GM18873 (cell line): ENCODE data around the gene AHRR.
"Not testable (repeated sequence)": the region's sequence is repeated elsewhere in the genome, so short reads cannot be mapped to it uniquely, and the experiment has no call there.

Experiments used
- ATAC-seq: cut with Tn5 transposase; IDR thresholded peaks from one replicate; pipeline ENCODE4 v1.9.1; 2021; ENCODE audit warnings: mild to moderate bottlenecking, moderate library complexity, moderate number of reproducible peaks; ENCODE audit not compliant: unreplicated experiment, low FRiP score

AHRR gene

DNA sequence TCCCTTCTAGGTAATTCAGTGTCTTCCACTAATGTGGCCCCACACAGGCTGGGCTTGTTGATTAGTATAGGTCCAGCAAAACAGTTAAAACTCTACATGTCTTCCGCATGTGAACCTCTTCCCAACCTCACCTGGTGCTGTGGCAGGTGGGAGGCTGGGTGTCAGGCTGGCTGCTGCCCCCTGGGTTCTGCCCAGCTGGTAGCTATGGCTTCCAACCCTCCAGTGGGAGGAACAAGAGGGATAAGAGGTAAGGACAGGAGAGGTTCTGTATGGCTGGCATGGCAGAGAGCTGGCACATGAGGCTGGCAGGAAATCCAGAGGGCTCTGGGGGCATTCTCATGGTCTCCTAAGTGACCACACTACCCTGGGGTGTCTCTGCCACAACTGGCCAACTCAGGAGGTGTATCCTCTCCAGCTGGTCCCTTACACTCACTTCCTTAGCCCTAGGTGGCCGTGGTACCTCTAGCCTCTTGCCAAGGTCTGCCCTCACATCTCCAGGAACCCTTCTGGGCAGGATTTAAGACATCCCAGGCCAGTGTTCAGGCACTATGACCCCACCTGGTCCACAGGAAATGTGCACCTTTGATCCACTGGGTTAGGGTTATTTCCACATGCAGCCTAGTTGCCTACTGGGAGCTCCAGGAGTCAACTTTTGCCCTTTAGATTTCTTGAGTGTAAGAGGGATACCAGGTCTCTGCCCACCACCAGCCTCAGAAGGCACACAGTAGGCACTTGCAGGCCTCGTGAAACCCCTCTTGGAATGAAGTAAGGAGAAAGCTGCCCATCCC is 41.7 kb downstream of the AHRR start:
- ATAC-seq: no peak

DNA sequence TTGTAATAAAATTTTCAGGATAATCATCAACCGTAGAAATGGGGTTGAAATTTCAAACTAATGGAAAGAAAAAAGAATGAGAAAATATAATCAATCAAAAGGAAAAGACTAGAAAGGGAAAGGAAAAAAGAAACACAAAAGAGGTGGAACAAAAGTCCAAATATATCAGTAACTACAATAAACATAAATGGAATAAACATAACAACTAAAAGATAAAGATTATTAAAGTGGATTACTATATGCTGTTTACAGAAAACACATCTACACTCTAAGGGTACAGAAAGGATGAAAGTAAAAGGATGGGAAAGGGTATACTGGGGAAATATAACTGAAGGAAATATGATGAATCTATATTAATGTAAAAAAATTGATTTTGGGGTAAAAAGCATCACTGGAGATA is 43.0 kb downstream of the AHRR start:
- ATAC-seq: no peak

DNA sequence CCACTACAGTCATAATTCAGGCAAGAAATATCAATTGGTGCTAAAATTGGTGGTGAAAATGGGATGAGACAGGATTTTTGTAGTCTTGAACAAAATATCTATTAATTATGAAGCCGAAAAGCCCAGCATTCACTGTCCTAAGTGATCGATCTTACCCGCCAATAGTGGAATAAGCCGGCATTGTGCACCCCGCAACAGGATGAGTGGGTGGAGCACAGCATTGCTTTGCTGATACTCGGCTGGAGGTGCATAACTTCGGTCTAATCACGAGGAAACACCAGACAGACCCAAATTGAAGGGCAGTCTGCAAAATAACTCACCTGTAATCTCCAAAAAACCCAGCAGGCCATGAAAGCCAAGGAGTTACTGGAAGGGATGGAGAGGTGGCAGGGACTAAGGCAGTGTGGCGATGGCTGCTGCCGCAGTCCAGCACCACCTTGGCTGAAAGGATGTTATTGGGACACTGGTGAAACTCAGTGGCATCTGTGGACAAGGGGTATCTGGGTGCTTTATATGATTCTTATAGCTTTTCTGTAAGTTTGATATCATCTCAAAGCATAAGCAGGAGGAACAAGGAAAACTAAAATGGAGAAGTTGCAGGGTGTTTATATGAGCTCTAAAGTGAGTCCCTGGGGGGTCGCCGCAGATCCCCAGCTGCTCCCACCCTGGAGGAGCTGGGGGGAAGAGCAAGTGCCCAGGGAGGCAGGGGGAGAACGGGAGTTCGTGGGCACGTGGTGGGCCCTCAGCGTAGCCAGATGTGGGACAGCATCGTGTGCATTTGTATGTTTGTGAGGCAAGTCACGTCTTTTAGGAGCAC is 45.2 kb downstream of the AHRR start:
- no peak for ATAC-seq

DNA sequence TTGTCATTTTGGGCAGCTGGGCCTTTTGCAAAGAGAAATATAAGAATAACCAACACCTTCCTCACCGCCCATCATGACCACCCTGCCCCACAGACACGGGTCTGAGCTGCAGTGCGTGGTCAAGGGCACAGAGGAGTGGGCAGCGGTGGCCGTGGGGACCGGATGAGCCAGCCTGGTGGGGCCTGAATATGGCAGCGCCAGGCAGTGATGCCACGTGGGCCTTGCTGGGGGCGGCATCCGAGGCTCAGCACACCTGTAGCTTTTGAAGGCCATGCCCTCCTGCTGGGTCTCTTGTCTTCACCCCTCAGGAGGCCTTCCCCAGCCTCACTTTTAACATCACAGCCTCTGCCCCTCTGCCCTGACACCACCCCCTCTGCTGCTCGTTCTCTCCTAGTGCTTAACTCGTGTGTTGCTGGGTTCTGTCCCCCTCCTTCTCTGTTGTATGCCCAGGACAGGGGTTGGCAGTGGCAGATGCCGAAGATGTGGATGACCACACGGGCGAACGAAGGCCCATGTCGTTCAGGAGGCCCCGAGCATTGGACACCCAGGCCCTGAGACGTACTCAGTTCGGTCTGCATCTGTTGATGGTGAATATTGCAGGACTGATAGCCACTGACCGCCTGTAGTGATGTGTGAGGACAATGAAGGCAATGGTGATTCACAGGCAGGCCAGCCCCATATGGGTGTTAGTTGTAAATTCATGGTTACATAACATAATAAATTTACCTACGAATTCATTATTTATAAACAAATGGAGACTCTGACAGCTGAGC is 46.0 kb downstream of the AHRR start:
- no peak for ATAC-seq

DNA sequence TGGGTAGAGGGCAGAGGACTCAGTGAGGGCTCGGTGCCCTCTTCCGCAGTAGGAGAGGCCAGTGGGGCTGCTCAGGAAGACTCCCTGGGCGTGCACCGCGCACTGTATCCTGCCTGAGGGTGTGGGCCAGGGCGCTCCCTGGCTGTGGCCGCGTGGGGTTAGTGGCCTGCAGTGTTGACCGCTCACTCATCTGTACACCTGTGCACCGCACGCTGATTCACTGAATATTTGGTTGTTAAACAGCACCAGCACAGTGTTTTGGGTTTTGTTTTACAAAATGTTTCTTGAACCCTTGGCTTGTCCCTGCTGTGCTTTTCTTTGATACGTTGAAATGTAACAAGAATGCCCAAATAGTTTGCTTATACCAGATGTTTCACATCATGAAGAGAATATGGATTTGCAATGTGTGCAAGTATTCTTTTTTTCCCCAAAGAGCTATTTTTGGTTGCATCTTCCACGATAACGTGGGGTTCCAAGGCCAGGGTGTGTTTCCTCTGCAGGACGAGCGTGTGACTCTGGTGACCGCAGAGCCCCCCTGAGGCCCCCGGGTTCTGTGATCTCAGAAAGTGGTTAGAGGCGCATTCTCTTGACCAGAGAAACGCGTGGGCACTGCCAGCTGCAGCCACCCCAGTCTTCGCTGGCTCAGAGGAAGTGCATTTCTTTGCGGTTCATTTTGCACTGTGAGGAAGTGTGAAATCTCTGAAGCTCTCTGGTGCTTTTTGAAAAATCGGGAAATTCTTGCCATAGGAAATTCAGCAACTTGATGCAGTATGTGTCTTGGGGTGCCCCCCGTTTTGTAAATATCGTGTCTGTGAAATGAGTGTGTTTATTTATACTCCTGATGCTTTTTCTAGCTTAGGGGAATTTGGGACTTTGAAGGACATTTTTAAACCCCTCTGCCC is 46.9 kb downstream of the AHRR start:
- peak; percentile 56 for ATAC-seq

DNA sequence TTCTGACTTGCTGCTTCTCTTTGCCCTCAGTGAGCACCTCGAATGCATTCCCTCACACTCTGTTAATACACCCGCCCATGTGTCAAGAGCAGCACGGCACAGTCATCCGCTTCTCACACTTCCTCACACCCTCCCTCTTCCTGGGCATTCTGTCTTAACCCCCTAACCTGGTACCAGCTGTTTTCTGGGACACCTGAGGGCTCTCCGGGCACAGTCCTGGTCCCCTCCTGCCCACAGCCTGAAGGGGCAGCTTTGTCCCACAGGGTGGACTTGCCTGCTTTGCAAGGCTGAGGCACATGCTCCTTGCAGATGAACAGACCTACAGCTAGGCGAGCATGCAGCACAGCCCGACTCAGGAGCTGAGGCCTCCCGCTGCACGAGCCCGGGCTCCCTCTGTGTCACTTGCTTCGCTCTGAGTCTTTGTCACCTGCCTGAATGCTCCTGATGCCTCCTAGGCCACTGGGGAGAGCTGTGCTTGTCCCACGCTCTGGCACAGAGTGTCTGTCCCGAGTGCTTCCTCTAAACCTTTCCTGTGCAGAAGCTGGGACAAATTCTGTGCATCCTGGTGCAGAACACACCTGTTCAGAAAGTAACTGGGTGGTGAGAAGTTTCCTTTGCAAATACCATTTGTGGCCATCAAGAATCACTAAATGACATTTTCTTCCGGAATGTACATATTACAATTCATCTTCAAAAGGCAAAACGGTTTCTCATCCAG is 47.8 kb downstream of the AHRR start:
- ATAC-seq: peak; percentile 6

DNA sequence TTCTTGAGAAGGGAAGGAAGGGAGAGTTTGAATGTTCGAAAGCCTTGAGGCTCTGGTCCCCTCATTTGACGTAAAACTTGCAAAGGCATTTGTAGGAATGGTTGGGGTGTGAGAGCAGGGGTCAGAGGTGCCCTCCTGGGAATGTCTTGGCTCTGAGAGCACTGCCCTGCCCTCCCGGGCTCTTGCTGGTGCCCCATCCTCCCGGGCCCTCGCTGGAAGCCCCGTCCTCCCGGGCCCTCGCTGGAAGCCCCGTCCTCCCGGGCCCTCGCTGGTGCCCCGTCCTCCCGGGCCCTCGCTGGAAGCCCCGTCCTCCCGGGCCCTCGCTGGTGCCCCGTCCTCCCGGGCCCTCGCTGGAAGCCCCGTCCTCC is 48.3 kb downstream of the AHRR start:
- not testable (repeated sequence) for ATAC-seq

DNA sequence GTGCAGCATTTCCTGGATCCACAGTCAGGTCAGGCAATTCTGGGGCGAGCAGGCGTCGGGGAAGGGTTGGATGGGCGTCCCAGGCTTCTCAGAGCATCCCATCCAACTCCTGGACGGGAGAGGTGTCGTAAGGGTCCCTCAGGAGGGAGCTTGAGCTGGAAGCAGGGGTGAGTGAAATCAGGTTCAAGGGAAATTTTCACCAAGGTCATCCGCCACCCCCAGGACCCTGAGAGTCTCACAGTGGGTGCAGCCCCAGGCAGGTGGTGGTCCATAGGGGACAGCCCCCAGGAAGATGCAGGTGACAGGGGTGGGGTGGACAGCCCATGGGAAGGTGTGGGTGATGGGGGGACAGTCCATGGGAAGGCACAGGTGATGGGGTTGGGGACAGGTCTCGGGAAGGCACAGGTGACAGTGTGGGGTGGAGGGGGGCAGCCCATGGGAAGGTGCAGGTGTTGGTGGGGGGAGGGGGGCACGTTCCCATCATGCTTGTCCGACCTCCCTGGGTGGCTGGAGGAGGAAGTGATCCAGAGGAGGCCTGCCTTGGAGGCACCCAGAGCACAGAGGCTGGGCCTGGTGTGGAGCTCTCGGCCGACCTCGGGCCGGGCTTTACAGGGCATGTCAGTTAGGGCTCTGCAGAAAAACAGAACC is 48.9 kb downstream of the AHRR start:
- no peak for ATAC-seq

DNA sequence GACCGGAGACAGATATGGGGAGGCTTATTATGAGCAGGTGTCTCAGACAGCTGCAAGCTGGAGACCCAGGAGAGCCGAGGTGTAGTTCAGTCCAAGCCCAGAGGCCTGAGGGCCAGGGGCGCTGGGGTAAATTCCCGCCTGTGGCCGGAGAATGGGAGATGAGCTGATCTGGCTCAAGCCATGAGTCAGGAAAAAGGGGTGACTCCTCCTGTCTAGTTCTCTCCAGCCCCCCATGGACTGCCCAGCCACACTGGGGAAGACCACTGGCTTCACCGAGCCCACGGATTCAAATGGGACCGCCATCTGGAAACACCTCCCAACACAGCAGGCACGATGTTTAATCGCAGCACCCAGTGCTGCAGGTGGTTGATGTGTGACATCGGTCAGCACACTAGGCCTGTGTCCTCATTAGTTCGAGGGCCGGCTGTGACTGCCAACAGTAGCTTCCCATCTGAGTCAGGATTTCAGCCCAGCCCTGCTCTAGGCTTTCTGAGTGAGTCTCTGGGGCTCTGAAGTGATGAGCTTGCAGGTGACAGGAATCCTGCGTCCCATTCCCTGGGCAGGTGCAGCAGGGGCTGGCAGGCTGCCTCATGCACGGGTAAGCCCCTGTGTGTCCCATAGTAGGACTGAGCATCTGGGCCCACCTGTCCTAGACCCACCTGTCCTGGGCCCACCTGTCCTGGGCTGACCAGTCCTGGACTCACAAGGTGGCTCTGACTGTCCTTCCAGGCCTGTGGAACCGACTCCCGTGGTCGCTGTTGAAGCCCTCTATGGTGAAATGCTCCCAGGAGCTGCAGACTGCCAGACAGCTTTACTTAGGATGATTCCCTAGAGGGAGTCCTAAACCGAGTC is 49.7 kb downstream of the AHRR start:
- no peak for ATAC-seq

DNA sequence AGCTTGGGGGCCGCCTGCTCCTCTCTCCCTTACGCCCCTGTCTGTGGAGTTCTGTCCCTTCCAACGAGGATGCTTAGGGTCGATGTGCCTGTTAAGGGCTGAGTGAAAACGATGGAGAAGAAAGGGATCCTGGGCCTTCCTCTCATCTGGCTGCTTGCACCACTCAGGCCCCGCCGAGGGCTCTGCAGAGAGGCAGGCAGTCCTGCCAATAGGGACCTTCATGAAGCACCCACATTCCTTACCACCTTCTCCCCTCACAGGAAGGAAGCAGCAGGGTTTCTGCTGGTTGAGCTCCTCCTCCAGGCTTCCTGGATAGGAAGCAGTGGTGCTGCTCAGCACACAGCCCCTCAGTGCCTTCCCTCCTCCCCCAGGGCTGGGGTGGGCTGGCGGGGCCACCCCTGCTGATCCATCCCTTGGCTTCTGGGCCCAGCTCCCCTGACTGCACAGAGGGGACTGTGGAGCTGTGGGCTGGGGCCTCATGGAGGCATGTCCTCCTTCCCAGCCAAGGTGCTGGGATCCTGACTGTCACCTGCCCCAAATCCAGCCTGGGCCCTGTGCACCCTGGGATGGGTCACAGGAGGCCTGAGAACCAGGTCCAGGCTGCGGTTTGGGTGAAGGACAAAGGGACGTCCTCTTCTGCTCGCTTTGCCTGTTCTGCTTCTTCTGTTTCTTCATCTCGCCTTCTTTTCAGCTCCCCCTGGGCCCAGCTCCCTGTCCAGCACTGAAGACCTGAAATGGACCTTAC is 50.5 kb downstream of the AHRR start:
- no peak for ATAC-seq

DNA sequence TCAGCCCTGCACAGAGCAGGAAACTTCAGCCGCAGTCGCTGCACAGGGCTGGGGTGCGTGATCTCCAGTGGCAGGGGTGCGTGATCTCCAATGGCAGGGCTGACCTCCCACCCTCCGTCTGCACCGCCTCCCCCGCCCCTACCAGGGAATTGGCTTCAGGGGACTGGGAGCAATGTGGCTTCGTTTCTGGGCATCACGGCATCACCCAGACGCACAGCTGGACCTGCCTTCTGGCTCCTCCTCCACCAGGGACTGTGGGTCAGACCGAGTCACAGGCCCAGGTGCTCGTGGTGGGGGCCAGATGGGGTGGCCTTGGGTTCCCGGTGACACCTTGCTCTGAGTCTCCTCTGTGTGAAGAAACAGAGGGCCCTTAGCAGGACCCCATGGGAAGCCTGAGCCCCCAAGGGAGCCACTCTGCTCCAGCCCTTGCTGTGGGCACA is 51.1 kb downstream of the AHRR start:
- ATAC-seq: no peak

DNA sequence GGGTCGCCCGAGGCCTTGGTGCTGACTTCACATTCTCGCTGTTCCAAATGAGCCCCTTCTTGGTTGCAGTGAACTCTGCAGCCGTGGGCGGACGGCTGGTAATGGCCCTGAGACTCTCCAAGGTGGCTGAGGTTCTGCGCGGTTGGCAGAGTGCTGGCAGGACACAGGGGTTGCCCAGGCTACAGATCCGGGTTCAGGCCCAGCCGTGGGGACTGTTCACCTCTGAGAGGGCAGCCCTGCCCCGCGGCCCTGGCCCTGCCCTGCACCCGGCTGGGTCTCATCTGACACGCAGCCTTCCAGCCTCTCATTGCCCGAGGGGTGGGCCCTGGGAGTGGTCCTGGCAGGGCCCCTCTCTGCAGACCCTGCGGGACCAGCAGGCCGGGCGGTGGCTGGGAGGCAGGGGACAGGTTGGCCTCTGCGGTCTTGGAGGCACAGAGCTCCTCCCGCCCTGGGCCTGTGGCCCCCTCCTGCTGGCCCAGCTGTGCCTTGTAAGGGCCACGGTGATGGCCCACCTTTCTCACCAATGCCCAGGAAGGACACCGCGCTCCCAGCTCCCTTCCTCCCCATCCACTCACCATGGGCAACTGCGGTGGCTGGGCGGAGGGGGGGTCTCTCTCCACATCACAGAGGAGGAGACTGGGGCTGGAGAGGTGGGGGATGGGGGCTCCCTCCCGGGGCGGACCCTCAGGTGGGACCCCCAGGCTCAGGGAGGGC is 51.6 kb downstream of the AHRR start:
- no peak for ATAC-seq

DNA sequence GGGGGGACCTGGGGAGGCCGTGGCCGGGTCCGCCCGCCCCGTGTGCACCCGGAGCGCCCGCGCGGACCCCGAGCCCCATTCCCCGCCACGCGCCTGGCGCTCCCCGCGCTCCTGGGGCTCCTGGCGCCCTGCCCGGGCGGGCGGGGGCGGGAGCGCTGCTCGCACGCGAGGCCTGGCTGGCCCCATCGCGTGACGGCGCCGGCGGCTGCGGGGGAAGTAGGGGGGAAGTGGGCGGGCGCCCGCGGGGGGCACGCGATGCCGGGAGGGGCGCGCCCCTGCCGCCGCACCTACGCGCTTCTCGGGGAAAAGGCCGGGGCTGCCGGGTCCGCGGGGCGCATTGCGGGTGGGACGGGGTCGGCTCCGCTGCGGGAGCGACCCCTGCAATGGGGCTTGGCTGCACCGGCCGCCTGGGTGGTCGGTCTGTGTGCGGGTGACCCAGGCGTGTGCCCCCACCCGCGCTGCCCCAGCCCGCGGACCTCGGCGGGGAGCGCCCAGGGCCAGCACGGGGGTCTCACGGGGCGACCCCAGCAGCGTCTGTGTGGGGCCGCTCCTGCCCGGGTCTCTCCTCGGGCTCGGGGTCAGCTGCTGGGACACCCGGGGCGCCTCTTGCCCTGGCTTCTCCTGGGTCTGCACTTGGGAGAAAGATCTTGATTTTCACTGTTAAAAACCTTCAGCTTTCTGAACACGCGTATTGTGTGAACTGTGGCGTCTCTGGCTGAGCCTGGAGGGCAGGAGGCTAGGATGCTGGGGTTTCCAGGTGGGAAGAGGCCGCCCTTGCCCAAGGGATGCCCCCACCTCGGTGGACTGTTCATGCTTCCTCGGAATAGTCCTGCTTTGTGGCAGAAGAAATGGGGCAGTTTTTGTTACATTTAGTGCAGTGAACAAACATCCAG is 52.4 kb downstream of the AHRR start:
- no peak for ATAC-seq

DNA sequence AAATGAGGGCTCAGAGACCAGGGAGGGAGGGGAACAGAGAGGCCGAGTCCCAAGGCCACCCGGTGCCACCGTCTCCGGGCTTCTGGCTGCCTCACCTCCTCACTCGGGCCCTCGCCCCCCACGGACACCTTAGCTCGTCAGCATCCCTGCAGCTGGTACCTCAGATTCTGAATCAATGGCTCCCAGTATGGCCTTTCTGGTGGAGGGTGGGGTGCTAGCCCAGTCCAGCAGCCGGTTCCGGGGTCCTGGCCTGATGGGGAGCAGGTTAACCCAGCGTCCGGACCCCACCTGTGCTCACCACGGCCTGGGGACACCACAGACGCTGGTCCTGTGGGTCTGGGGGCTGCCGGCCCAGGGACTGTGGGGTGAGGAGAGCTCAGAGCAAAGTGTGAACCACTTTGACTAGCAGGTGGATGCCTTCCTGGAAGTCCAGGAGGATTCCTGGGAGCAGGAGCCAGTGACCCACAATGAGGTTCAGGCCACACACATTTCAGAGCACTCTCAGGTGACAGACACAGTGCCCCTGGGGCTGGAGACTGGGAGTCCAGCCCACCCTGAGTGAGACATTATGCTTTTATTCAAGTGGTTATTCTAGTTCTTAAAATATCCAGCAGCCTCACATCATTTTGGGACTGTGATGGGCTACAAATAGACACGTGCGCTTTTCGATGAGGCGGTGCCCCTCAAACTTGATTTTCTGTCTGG is 53.3 kb downstream of the AHRR start:
- no peak for ATAC-seq

DNA sequence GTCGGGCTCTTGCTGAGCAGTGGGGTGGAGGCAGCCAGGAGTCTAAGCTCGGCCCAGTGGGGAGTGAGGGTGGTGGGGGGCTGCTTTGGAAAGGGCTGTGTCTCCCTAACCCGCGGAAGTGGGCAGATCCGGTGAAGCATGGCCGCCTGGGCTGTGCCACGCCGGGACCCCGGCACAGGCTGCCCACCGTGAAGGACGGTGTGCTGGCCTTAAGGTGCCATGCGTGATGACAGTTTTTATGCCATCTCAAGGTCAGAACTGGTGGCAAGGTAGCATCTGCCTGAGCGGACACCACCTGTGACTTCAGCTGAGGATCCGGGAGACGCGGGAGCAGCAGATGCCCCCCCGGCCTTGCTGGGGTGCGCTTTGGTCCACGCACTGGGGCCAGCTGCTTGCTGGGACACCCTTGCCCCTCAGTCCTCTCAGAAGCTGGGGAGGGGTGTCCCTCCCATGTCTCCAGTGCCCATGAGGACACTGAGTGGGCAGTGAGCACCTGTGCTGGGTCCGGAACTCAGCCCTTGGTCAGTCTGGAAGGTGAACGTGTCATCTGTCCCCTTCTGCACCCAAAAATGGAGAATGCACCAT is 53.9 kb downstream of the AHRR start:
- no peak for ATAC-seq
